Lower leg skin (tissue), 4 donors: ENCODE data around the gene WWOX. TPM values are rescaled to one million over a fixed set of nuclear protein-coding genes. Genes with fewer than 3 reads are reported as not detected.

Source experiments
- DNase-seq, 2 donors: peaks; one replicate each; pipeline ENCODE4 v3.0.0-alpha.2; 2019; ENCODE audit warnings: low spot score in 2 of 2
- H3K4me3 ChIP-seq: fragments of 200-600 bp; sonication (generic); 2 replicates; pipeline ENCODE4 v1.5.1; 2017; ENCODE audit warnings: mild to moderate bottlenecking, low read depth; ENCODE audit not compliant: poor library complexity, severe bottlenecking
- CTCF ChIP-seq, 3 donors: fragments of 450-650 bp; IDR thresholded peaks; one replicate each; pipeline ENCODE4 v1.5.1; 2016; ENCODE audit warnings: antibody characterized with exemption in 3 of 3, mild to moderate bottlenecking in 3 of 3, moderate library complexity in 2 of 3
- POLR2A ChIP-seq, 2 donors: fragments of 450-650 bp; IDR thresholded peaks; one replicate each; pipeline ENCODE4 v1.6.1; 2016 to 2017; ENCODE audit warnings: antibody characterized with exemption in 2 of 2, mild to moderate bottlenecking in 1 of 2, moderate library complexity in 1 of 2
- WGBS, 2 donors: methylation state at CpG; one replicate each; pipeline ENCODE4 v1.1.5; 2018; 5-methylcytosine and 5-hydroxymethylcytosine counted together
- intact Hi-C: fragments of 100-400 bp; cut with DNase I; formaldehyde crosslinking; loops from one replicate; pipeline ENCODE4 v1.15.0; 2023; ENCODE audit warnings: low total_unique reads
- total RNA-seq, 4 donors: library from RNA; depleted of rRNA; stranded (reverse); fragments of >200 nt; gene quantifications; one replicate each; pipeline ENCODE4 v1.1.0, GENCODE V29; 2016

The WWOX gene
- total RNA-seq, 4 donors from 2014 or later = 21.0 to 82.7 (median 36.1) TPM

DNA sequence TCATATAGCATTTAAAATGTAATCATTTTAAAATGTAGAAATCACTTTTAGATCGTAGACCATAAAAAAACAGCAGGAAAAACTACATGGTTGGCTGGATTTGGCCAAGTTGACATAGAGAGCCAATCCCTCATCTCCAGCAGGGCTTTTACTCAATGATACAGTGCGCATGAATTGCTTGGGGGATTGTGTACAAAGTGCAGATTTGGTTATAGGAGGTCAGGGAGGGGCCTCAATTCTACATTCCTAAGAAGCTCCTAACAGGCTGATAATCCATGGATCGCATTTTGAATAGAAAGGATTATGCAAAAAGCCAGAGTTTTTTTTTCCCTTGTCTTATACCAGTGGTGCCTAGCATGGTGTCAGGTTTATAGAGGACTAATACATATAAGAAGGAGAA lies 1056.0 kb downstream of the WWOX start:
- H3K4me3 ChIP-seq = no peak overlapping the region
- no peak for DNase-seq
- TF ChIP-seq POLR2A (IDR thresholded peaks at IDR 0.05) (no peak), CTCF (IDR thresholded peaks at IDR 0.05) (no peak)
- intact Hi-C loops = no loop called here
- 78 to 96% methylated on average over 3 of the region's 3 CpGs for WGBS, 2 donors

DNA sequence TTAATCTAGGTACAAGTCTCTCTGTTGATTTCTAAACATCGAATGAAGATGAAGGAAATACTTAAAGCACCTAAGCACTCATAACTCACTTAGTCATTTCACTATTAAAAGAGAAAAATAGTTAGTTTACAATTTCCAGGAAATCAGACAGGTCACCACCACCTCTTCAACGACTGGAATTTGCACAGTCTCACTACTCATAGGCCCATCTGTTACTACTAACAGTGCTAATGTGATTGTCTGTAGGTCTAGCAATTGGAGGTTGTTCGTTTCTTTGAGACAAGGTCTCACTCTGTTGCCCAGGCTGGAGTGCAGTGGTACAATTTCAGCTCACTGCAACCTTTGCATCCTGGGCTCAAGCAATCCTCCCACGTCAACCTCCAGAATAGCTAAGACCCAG lies 1056.5 kb downstream of the WWOX start:
- no peak overlapping the region for H3K4me3 ChIP-seq
- intact Hi-C loops = no loop called here
- TF ChIP-seq CTCF (IDR thresholded peaks at IDR 0.05) (no peak), POLR2A (IDR thresholded peaks at IDR 0.05) (no peak)
- no peak for DNase-seq
- 78 to 88% methylated on average over 4 of the region's 4 CpGs for WGBS, 2 donors

- WGBS, 2 donors = 73 to 88% methylated on average over 1 of the region's 1 CpG
- no peak for TF ChIP-seq CTCF (IDR thresholded peaks at IDR 0.05)
- no peak for TF ChIP-seq POLR2A (IDR thresholded peaks at IDR 0.05)
- DNase-seq = no peak
- H3K4me3 ChIP-seq = no peak overlapping the region
- intact Hi-C loops = no loop called here
Observed at GRCh38 chr16:79156761-79157160, 1057.3 kb downstream of the WWOX start.

GRCh38 chr16:79158337-79158736 lies 1058.9 kb downstream of the WWOX start:
- intact Hi-C loops = no loop called here
- H3K4me3 ChIP-seq = no peak overlapping the region
- 94 to 96% methylated on average over 6 of the region's 6 CpGs for WGBS, 2 donors
- TF ChIP-seq CTCF (IDR thresholded peaks at IDR 0.05) (no peak), POLR2A (IDR thresholded peaks at IDR 0.05) (no peak)
- no peak for DNase-seq

GRCh38 chr16:79159261-79160049 lies 1060.0 kb downstream of the WWOX start:
- intact Hi-C loops = no loop called here
- DNase-seq = no peak
- no peak for TF ChIP-seq CTCF (IDR thresholded peaks at IDR 0.05)
- WGBS, 2 donors = 61 to 68% methylated on average over 13 of the region's 13 CpGs
- no peak overlapping the region for H3K4me3 ChIP-seq

DNA sequence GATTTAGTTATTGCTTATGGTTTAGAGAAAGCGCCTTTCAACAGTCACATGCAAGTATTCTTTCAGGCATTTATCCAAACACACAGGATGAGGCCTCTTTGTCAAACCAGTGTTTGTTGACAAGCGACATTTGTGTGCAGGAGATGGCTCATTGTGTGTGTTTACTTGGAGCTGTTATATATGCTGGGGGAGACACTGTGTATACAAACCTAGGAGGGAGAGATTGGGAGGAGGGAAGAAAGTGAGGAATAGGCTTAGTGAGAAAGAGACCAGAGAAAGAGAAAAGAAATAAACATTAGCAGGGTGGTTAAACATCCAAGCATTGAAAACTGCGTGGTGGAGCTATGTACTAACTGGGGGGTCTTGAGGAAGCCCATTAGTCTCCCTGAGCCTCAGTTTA lies 1063.5 kb downstream of the WWOX start:
- TF ChIP-seq POLR2A (IDR thresholded peaks at IDR 0.05) (no peak), CTCF (IDR thresholded peaks at IDR 0.05) (no peak)
- 96 to 97% methylated on average over 3 of the region's 3 CpGs for WGBS, 2 donors
- intact Hi-C loops = no loop called here
- no peak overlapping the region for H3K4me3 ChIP-seq
- no peak for DNase-seq
